NOMO-1 (cell line): ENCODE data around the gene MPP2.

Experiments
- DNase-seq, 2 experiments: peaks; one replicate each; lab custom pipeline; 2025; ENCODE audit not compliant: unreplicated experiment in 2 of 2; lab: John Stamatoyannopoulos, UW

The MPP2 gene

DNA sequence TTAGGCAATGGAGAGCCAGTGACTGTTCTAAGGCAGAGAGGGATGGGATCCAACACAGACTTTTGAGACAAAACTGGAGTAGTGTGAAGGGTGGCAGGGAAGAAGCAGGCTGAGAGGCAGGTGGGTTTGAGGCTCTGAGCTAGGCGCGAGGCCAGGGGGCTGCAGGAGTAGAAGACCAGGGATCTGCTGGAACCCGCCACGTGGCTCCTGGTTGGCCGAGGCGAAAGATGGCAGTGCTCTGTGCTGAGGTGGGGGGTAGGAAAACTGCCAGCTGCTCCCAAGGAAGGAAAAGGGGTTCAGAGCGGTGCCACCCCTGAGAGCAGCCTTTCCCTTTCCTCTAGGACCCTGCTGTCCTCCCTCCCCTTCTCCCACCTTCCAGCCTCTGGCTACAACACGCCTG lies 54.8 kb downstream of the MPP2 start:
- DNase-seq = no peak

- DNase-seq = no peak
Measured at GRCh38 chr17:43849116-43849515, 58.2 kb downstream of the MPP2 start.

DNA sequence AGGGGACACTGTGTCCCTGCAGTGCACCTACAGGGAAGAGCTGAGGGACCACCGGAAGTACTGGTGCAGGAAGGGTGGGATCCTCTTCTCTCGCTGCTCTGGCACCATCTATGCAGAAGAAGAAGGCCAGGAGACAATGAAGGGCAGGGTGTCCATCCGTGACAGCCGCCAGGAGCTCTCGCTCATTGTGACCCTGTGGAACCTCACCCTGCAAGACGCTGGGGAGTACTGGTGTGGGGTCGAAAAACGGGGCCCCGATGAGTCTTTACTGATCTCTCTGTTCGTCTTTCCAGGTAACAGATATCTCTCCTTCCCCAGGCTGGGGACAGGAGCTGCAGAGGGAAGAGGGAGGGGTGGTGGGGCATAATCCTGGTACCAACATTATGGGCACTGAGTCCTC lies 58.7 kb downstream of the MPP2 start:
- DNase-seq = no peak

DNA sequence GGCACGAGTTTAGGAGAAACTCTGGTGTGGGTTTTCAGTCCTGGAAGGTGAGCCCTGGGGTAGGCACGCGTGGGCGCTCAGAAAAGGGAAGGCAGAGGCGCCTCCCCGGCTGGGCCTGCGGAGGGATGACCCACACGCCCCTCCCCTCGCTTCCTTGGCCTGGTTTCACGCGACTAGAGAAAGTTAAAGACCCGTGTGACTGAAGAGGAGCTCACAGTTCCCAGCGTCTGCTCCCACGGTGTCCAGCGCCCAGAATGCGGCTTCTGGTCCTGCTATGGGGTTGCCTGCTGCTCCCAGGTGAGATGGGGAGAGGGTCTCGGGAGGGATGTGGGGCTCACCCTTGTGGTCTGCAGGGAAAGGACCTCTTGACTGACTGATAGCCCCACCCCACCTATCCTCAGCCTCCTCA lies 60.4 kb downstream of the MPP2 start, which contains the start of gene CD300LG:
Gene CD300LG (plus strand): TSS at position 214 of the 409 bp plus-strand sequence. CDS start 41 bp downstream, at position 255.
- peak in 1 of 2 experiments; percentile 9 for DNase-seq

- DNase-seq = peak; percentile 35 to 82
Measured at GRCh38 chr17:43846221-43846712, 61.1 kb downstream of the MPP2 start.

DNA sequence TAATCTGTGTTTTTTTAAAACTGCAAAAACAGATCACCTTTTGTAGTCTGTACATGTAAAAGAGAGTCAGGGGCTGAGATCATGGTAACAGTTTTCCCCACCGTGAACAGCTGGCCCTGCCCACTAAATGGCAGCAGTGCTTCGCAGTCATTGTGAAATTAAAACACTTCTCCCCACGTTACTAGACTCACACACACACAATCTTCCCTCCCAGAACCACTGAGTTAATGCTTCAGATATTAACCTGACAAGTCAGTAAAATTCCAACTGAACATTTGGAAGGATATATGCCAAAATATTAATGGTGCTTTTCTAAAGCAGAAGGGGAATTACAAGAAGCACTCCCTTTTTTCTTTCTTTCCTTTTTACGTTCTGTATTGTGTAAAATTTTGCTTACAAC lies 61.6 kb downstream of the MPP2 start:
- no peak for DNase-seq

GRCh38 chr17:43844241-43844640 lies 63.1 kb downstream of the MPP2 start:
- DNase-seq = no peak

- no peak for DNase-seq
Measured at GRCh38 chr17:43842975-43843325, 64.4 kb downstream of the MPP2 start.

DNA sequence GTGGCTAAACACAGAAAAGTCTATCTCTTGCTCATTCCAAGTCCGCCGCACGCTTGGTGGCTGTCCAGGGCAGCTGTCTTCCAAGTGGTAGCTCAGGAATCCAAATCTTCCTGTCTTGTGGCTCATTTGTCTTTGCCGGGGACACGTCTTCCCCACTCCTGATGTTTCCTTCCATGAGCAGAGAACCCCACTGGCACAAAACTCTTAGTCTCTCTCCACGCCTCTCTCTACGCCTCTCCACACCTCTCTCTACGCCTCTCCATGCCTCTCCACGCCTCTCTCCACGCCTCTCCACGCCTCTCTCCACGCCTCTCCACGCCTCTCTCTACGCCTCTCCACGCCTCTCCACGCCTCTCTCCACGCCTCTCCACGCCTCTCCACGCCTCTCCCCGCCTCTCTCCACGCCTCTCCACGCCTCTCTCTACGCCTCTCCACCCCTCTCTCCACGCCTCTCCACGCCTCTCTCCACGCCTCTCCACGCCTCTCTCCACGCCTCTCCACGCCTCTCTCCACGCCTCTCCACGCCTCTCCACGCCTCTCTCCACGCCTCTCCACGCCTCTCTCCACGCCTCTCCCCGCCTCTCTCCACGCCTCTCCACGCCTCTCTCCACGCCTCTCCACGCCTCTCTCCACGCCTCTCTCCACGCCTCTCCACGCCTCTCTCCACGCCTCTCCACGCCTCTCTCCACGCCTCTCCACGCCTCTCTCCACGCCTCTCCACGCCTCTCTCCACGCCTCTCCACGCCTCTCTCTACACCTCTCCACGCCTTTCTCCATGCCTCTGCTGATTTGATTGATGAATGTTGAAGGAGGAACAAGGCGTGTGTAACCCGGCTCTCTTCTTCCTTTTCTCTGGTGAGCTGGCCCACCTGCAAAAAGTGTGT lies 65.0 kb downstream of the MPP2 start:
- peak; percentile 55 to 65 for DNase-seq

DNA sequence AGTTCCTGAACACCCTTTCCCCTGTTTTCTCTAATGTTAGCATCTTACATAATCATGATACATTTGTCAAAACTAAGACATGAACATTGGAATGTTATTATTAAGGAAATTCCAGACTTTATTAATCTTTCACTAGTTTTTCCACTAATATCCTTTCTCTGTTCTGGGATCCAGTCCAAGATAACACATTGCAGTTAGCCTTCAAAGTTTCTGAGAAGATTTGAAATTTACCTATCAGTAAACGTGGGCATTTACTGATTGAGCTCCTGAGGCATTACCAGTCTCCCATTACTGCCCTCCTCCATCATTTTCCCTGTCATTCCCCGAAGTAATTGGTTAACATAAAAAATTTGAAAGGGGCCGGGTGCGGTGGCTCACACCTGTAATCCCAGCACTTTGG lies 66.1 kb downstream of the MPP2 start:
- DNase-seq = no peak

DNA sequence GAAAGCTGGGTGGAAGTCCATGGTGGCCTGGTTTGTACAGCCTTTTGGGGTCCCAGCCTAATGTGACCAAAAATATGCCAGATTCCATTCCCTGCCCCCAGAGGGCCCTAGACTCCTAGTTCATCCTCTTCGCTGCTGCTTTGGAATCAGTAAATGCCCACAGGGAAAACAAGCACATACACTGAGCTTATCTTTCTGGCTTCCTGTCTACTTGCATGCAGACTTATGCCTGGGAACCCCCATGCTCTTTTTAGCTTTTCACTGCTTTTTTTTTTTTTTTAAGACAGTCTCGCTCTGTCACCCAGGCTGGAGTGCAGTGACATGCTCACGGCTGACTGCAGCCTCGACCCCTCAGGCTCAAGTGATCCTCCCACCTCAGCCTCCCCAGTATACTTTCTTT lies 66.5 kb downstream of the MPP2 start:
- no peak for DNase-seq

DNA sequence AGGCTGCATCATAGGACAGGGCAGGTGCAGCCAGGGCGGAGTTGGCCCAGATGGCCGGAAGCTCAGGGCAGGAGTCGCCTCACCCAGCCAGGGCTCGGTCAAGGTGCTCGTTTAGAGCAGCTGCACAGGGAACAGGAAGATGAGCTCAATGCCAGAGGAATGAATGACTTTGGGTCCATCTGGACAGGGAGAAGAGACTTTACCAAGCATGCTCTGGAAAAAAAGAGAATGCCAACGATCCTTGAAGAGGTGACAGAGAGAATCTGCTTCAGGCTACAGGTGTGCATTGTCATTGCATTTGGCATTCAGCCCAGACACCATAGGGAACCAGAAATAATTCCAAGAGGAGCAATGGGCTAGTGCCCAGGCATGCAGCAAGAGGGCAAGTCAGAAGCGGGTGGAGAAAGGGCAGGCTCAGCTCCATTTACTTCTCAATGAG lies 67.6 kb downstream of the MPP2 start:
- DNase-seq = no peak

- no peak for DNase-seq
Measured at GRCh38 chr17:43834106-43834505, 73.2 kb downstream of the MPP2 start.

GRCh38 chr17:43832976-43833829 lies 74.1 kb downstream of the MPP2 start, which contains the start of gene MPP3:
MPP3 (minus strand) TSS chr17:43833146; CDS start chr17:43831906, 1,240 bp downstream.
- DNase-seq = peak; percentile 59 to 80

DNA sequence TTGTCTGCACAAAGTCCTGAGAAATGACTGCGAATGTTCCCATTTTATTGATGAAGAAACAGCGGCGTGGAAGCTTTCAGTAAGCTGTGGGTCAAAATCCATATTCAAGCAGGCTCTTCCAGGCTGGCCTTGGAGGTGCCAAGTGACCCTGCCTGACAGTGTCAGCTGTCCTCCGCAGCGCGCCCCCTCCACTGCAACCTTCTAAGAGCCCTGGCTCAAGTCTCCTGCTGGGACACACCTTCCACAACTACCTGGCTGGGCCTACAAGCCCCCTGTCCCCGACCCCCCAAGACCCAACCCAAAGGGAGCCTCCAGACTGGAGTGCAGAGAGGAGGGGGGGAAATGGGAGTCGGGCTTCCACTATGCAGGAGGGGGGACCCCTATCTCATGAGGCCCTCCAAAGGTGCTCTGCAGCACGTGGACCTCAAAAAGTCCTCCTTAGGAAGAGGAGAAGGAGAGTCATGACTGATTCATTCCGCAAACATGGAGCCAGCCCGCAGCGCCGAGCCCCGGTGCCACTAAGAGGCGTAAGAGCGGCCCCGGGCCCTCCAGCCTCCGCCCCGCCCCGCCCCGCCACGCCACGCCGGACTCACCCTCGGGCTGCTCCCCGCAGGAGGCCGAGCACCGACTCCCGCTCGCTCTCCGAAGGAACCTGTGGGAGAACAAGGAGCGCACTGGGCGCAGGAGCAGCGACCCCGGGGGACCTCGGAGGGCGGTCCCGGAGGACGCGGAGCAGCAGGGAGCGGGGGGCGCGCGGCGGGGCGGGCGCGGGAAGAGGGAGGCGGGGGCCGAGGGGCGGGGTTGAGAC lies 75.0 kb downstream of the MPP2 start:
- peak; percentile 15 to 17 for DNase-seq

DNA sequence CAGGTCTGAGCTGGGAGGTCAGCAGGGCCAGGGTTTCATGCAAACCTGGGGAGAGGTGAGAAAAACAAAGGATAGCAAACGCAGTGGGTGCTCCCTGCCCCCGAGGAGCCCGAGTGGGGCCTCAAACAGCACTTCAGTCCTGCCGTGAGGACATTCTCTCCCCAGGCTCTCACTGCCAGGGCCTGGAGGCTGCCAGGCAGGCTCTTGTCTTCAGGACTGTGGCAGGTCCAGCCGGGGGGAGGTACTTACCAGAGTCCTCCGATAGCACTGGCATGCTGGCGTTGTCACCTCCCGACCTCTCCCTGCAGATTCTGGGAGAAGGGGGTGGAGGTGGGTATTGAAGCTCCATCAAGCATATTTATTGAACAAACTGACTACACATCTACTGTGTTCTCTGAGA lies 75.7 kb downstream of the MPP2 start:
- DNase-seq = no peak

GRCh38 chr17:43830510-43831140 lies 76.7 kb downstream of the MPP2 start:
- DNase-seq = no peak

- DNase-seq = no peak
Measured at GRCh38 chr17:43829738-43830137, 77.6 kb downstream of the MPP2 start.

- no peak for DNase-seq
Measured at GRCh38 chr17:43827596-43827995, 79.7 kb downstream of the MPP2 start.

DNA sequence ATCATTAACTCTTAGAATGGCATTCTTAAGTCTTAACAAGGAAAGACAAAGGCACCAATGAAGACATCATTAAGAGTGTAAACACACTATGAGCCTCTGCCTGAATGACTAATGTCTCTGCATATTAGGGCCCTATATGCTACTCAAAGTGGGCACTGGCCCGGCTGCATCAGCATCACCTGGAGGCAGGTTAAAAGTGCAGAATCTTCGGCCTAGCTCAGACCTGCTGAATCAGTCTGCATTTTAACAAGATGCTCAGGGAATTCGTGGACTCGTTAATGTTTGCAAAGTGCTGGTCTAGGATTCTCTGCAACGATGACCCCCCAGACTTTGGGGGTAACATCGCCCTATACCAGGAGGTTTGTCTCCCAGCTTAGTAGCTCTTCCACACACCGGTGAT lies 81.1 kb downstream of the MPP2 start:
- no peak for DNase-seq
